GM18505 (cell line): ENCODE results near the gene PLCL2.
"Not testable (repeated sequence)": the region's sequence is repeated elsewhere in the genome, so short reads cannot be mapped to it uniquely, and the experiment has no call there.

ENCODE experiments used
- ATAC-seq: cut with Tn5 transposase; IDR thresholded peaks from one replicate; pipeline ENCODE4 v1.9.1; 2021; ENCODE audit not compliant: unreplicated experiment
- POLR2A ChIP-seq: IDR thresholded peaks from 4 replicates; pipeline ENCODE4 v1.6.1; 2011; ENCODE audit warnings: borderline replicate concordance; ENCODE audit not compliant: insufficient read depth, insufficient read length; ENCODE audit errors: extremely low read depth

Gene PLCL2

GRCh38 chr3:17110660-17111396 lies 226.1 kb downstream of the PLCL2 start:
- no peak for TF ChIP-seq POLR2A
- no peak for ATAC-seq

GRCh38 chr3:17111586-17111985 lies 226.8 kb downstream of the PLCL2 start:
- ATAC-seq, result no peak
- TF ChIP-seq POLR2A, result no peak

GRCh38 chr3:17115186-17115585 lies 230.4 kb downstream of the PLCL2 start:
- no peak for ATAC-seq
- TF ChIP-seq POLR2A, result no peak

- ATAC-seq, result no peak
- no peak for TF ChIP-seq POLR2A
These were observed 231.3 kb downstream of the PLCL2 start for GRCh38 chr3:17116007-17116600.

- TF ChIP-seq POLR2A, result no peak
- ATAC-seq, result no peak
These were observed 234.0 kb downstream of the PLCL2 start for GRCh38 chr3:17118771-17119170.

- no peak for TF ChIP-seq POLR2A
- no peak for ATAC-seq
These were observed 234.7 kb downstream of the PLCL2 start for GRCh38 chr3:17119201-17120072.

- TF ChIP-seq POLR2A, result no peak
- ATAC-seq, result no peak
These were observed 235.4 kb downstream of the PLCL2 start for GRCh38 chr3:17120115-17120514.

- ATAC-seq, result no peak
- TF ChIP-seq POLR2A, result no peak
These were observed 236.6 kb downstream of the PLCL2 start for GRCh38 chr3:17121336-17121735.

GRCh38 chr3:17122758-17123157 lies 238.0 kb downstream of the PLCL2 start:
- TF ChIP-seq POLR2A, result no peak
- no peak for ATAC-seq

GRCh38 chr3:17125738-17126442 lies 241.1 kb downstream of the PLCL2 start:
- no peak for TF ChIP-seq POLR2A

GRCh38 chr3:17128671-17129070 lies 243.9 kb downstream of the PLCL2 start:
- ATAC-seq, result not testable (repeated sequence)

More at GRCh38 chr3:17125738-17126442, 241.1 kb downstream of the PLCL2 start:
- no peak for ATAC-seq

- no peak for ATAC-seq
- no peak for TF ChIP-seq POLR2A
These were observed 244.8 kb downstream of the PLCL2 start for GRCh38 chr3:17129556-17129955.

GRCh38 chr3:17130956-17131355 lies 246.2 kb downstream of the PLCL2 start:
- TF ChIP-seq POLR2A, result no peak
- ATAC-seq, result no peak
